Colonic mucosa (tissue), 4 donors: ENCODE results near the gene TMEM170B. TPM values are rescaled to one million over a fixed set of nuclear protein-coding genes. Genes with fewer than 3 reads are reported as not detected.

ENCODE experiments used
- DNase-seq: peaks from one replicate; pipeline ENCODE4 v3.0.0-alpha.2; 2020
- H3K27ac ChIP-seq: fragments of 200-600 bp; one replicate; pipeline ENCODE4 v1.8.0; 2021
- H3K27me3 ChIP-seq: fragments of 200-600 bp; one replicate; pipeline ENCODE4 v1.8.0; 2021
- H3K36me3 ChIP-seq: fragments of 200-600 bp; one replicate; pipeline ENCODE4 v1.8.0; 2021
- H3K4me1 ChIP-seq: fragments of 200-600 bp; one replicate; pipeline ENCODE4 v1.8.0; 2021; ENCODE audit warnings: mild to moderate bottlenecking
- H3K4me3 ChIP-seq: fragments of 200-600 bp; one replicate; pipeline ENCODE4 v1.8.0; 2021
- H3K9ac ChIP-seq, 2 donors: one replicate each; pipeline ENCODE4 v1.7.0; 2013; ENCODE audit warnings: control low read depth in 2 of 2, low read depth in 2 of 2, low read length in 2 of 2
- H3K9me3 ChIP-seq: fragments of 200-600 bp; one replicate; pipeline ENCODE4 v1.8.0; 2021
- CTCF ChIP-seq: fragments of 200-600 bp; IDR thresholded peaks from one replicate; pipeline ENCODE4 v1.8.0; 2022; ENCODE audit warnings: antibody characterized with exemption, mild to moderate bottlenecking
- intact Hi-C: fragments of 100-400 bp; cut with DNase I; formaldehyde crosslinking; loops from one replicate; pipeline ENCODE4 v1.14.1; 2022
- total RNA-seq, 2 donors: library from RNA; stranded (reverse); fragmentation: NEBNext Ultra II Directional in 1 of 2; extraction: Animal tissue kit (Norgen Biotek cat#: 25700) in 1 of 2; gene quantifications; one replicate each; pipeline ENCODE4 v1.2.1, GENCODE V29; 2021
- donor health status: healthy.
- donor health status: DM: no; HTN: no; CAD: no.
- donor health status: DM: no; HTN: no; CAD: no.

TMEM170B gene
- total RNA-seq, 2 donors from 2014 or later: 0.82 to 2.2 TPM

- no peak overlapping the region for H3K4me3 ChIP-seq
- no peaks in the 10 kb centered on the region for H3K27me3 ChIP-seq
- intact Hi-C loops: no loop called here
- no peaks in the 10 kb centered on the region for H3K4me1 ChIP-seq
- H3K9me3 ChIP-seq: no peaks in the 10 kb centered on the region
- H3K9ac ChIP-seq: no peak overlapping the region
- DNase-seq: no peak
- TF ChIP-seq CTCF: no peak
- no peak overlapping the region for H3K27ac ChIP-seq
- no peaks in the 10 kb centered on the region for H3K36me3 ChIP-seq
Measured at GRCh38 chr6:11604836-11605506, 67.4 kb downstream of the TMEM170B start.

GRCh38 chr6:11605507-11605905 lies 68.0 kb downstream of the TMEM170B start:
- Histone ChIP-seq H3K4me1 (no peaks in the 10 kb centered on the region), H3K4me3 (no peak overlapping the region), H3K9me3 (no peaks in the 10 kb centered on the region), H3K27ac (no peak overlapping the region), H3K27me3 (no peaks in the 10 kb centered on the region), H3K9ac (no peak overlapping the region), H3K36me3 (no peaks in the 10 kb centered on the region)
- intact Hi-C loops: no loop called here
- no peak for TF ChIP-seq CTCF
- DNase-seq: no peak

GRCh38 chr6:11606332-11606731 lies 68.8 kb downstream of the TMEM170B start:
- no peak overlapping the region for H3K4me3 ChIP-seq
- TF ChIP-seq CTCF: no peak
- no peaks in the 10 kb centered on the region for H3K4me1 ChIP-seq
- H3K9me3 ChIP-seq: no peaks in the 10 kb centered on the region
- H3K27ac ChIP-seq: no peak overlapping the region
- H3K9ac ChIP-seq: no peak overlapping the region
- H3K36me3 ChIP-seq: no peaks in the 10 kb centered on the region
- intact Hi-C loops: no loop called here
- H3K27me3 ChIP-seq: no peaks in the 10 kb centered on the region
- DNase-seq: no peak

GRCh38 chr6:11607383-11607782 lies 69.8 kb downstream of the TMEM170B start:
- no peak overlapping the region for H3K4me3 ChIP-seq
- no peaks in the 10 kb centered on the region for H3K36me3 ChIP-seq
- no peaks in the 10 kb centered on the region for H3K9me3 ChIP-seq
- intact Hi-C loops: no loop called here
- H3K27me3 ChIP-seq: no peaks in the 10 kb centered on the region
- H3K4me1 ChIP-seq: no peaks in the 10 kb centered on the region
- TF ChIP-seq CTCF: no peak
- H3K27ac ChIP-seq: no peak overlapping the region
- DNase-seq: no peak
- H3K9ac ChIP-seq: no peak overlapping the region

- no peaks in the 10 kb centered on the region for H3K4me1 ChIP-seq
- no peaks in the 10 kb centered on the region for H3K27me3 ChIP-seq
- no peak overlapping the region for H3K4me3 ChIP-seq
- no peak overlapping the region for H3K27ac ChIP-seq
- DNase-seq: no peak
- H3K36me3 ChIP-seq: no peaks in the 10 kb centered on the region
- TF ChIP-seq CTCF: no peak
- intact Hi-C loops: no loop called here
- no peaks in the 10 kb centered on the region for H3K9me3 ChIP-seq
- no peak overlapping the region for H3K9ac ChIP-seq
Measured at GRCh38 chr6:11608600-11609323, 71.2 kb downstream of the TMEM170B start.
